Neural progenitor cell (in vitro differentiated cells): ENCODE results near the gene SHC3.

Experiments used
- CTCF ChIP-seq: fragments of 200-600 bp; sonication (generic); IDR thresholded peaks from 2 replicates; pipeline ENCODE4 v1.5.1; 2017; ENCODE audit warnings: antibody characterized with exemption, mild to moderate bottlenecking
- EZH2 ChIP-seq: fragments of 200-600 bp; sonication (generic); IDR thresholded peaks from 2 replicates; pipeline ENCODE4 v1.6.1; 2017; ENCODE audit warnings: antibody characterized with exemption, mild to moderate bottlenecking, moderate library complexity

GRCh38 chr9:89187950-89188349, 9.3 kb upstream of the SHC3 start:
- TF ChIP-seq CTCF (no peak), EZH2 (no peak)
